IPS DF 6.9 (cell line): ENCODE data around the gene PGD.
"Not testable (repeated sequence)": the region's sequence is repeated elsewhere in the genome, so short reads cannot be mapped to it uniquely, and the experiment has no call there.

Experiments used
- DNase-seq: peaks from one replicate; pipeline ENCODE4 v3.0.0-alpha.2; 2013; ENCODE audit warnings: low read depth, low spot score
- H3K27ac ChIP-seq: one replicate; pipeline ENCODE4 v1.5.1; 2013; ENCODE audit warnings: low read length, control low read depth
- H3K27me3 ChIP-seq: 2 replicates; pipeline ENCODE4 v1.6.1; 2013; ENCODE audit warnings: mild to moderate bottlenecking, low read length; ENCODE audit not compliant: control insufficient read depth, insufficient read depth
- H3K36me3 ChIP-seq: 2 replicates; pipeline ENCODE4 v1.6.1; 2013; ENCODE audit warnings: low read length; ENCODE audit not compliant: control insufficient read depth, insufficient read depth
- H3K4me1 ChIP-seq: 2 replicates; pipeline ENCODE4 v1.6.1; 2013; ENCODE audit warnings: low read length; ENCODE audit not compliant: control insufficient read depth, insufficient read depth
- H3K4me3 ChIP-seq: 2 replicates; pipeline ENCODE4 v1.5.1; 2013; ENCODE audit warnings: mild to moderate bottlenecking, low read length
- H3K9me3 ChIP-seq: 2 replicates; pipeline ENCODE4 v1.6.1; 2013; ENCODE audit warnings: low read length, inconsistent platforms; ENCODE audit not compliant: control insufficient read depth, insufficient read depth
- WGBS: extraction: QIAGEN DNeasy Blood & Tissue Kit; methylation state at CpG from one replicate; pipeline ENCODE4 v1.1.7; 2013; ENCODE audit warnings: mixed read lengths, missing lambda C conversion rate; ENCODE audit not compliant: insufficient read length, insufficient coverage; 5-methylcytosine and 5-hydroxymethylcytosine counted together

The PGD gene

DNA sequence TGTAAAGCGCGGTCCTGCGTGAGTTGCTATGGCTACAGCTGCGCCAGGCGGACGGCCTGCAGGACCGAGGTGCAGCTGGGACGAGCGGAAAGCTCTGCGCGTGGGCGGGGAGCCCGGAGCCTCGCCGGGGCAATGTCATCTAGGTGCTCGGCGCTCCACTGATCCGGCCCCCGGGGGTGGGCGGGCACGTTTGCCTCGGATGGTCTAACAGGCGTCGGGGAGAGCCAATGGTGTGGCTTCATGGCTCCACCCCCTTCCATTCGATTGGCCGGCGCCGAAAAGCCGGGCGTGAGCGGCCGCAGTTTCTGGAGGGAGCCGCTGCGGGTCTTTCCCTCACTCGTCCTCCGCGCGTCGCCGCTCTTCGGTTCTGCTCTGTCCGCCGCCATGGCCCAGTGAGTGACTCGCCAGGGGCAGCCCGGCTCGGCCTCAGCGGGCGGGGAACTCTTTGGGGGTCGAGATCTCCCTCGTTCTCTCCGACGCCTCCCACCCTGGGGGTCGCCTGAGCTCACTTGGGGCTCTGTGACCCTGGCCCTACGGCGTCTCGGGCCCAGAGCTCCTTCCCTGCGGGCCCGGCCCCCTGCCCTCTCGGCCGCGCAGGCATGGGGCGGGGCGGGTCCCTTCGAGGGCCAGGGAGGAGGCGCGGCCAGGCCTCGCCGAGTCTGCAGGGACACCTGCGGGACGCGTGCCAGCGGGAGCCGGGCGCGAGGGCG, at the start of gene PGD:
Gene PGD (plus strand): TSS at position 331 of the 710 bp plus-strand sequence. CDS start 54 bp downstream, at position 385.
- H3K27ac ChIP-seq = no peak within 1 kb of the TSS
- H3K27me3 ChIP-seq = no peaks in the 10 kb centered on the region
- peaks cover 3% of the 10 kb centered on the region; the same call in 1 of the 2 replicates for H3K4me1 ChIP-seq
- no CpG with 5 or more reads among the region's 76 CpGs for WGBS
- peak within 1 kb of the TSS; percentile 69 for H3K4me3 ChIP-seq
- H3K36me3 ChIP-seq = peaks cover 4% of the 10 kb centered on the region; the same call in 1 of the 2 replicates
- peak; percentile 94 for DNase-seq
- H3K9me3 ChIP-seq = no peaks in the 10 kb centered on the region

DNA sequence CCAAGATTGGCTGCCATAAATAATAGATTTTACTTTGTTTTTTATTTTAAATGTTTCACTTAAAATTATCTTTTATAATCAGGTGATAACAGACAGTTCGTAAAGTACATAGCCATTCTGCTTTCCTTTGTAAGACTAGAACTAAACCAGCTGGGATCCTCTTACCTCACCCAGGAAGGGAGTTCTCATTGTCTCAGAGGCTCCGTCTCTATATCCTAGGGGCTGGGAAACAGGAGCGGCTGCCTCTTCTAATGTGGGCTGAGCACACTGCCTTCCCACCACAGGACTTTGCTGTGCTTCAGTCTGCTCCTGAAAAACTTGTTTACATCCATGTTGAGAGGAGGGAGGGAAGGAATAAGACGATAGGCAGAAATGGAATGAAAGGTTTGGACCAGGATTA, 45.6 kb upstream of the PGD start:
- no peak overlapping the region for H3K4me3 ChIP-seq
- DNase-seq = peak; percentile 25
- H3K4me1 ChIP-seq = 0 out of 2 replicates have a peak, but pooled peaks cover 1% of the 10 kb centered on the region
- no peaks in the 10 kb centered on the region for H3K9me3 ChIP-seq
- WGBS = no CpG with 5 or more reads among the region's 4 CpGs
- H3K27ac ChIP-seq = no peak overlapping the region
- H3K36me3 ChIP-seq = no peaks in the 10 kb centered on the region
- no peaks in the 10 kb centered on the region for H3K27me3 ChIP-seq

DNA sequence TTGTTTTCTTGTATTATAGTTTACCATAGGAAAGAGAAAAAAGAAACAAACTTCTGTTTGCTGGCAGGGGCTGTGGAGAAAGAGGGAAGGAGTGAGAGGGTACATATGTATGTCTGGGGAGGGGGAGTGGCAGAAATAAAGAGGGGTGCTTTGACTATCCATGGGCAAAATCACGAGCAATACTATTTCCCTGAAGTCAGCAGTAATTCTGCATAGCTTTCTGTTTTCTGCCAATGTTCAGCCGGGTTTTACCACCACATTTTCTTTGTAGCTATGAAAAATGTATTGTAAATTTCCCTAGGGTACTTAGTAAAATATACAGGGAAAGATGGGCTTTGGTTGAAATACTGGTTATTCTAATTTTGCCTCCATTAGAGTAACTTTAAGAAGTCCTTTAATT, 45.2 kb upstream of the PGD start:
- no peak for DNase-seq
- no CpG with 5 or more reads among the region's 2 CpGs for WGBS
- no peaks in the 10 kb centered on the region for H3K27me3 ChIP-seq
- no peaks in the 10 kb centered on the region for H3K4me1 ChIP-seq
- H3K27ac ChIP-seq = no peak overlapping the region
- no peaks in the 10 kb centered on the region for H3K9me3 ChIP-seq
- H3K36me3 ChIP-seq = no peaks in the 10 kb centered on the region
- no peak overlapping the region for H3K4me3 ChIP-seq

DNA sequence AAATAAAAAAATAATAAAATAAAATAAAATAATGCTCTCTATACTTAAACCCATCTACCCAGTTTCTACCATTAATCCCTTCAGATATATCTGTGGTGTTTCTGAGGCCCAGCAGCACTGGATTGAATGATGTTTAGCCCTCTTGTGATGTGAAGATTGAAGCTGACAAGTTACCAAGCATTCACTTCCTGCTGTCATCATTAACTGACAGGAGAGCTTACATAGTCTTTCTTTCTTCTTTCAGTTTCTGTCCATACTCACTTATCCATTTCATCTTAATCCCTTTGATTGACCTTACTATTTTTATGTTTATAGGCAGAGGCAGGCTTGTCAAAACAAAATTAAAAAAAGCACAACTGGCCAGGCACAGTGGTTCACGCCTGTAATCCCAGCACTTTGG, 38.8 kb upstream of the PGD start:
- Histone ChIP-seq H3K27me3 (no peaks in the 10 kb centered on the region), H3K9me3 (no peaks in the 10 kb centered on the region), H3K4me1 (no peaks in the 10 kb centered on the region), H3K36me3 (peaks cover 6% of the 10 kb centered on the region; the same call in 1 of the 2 replicates), H3K27ac (no peak overlapping the region), H3K4me3 (no peak overlapping the region)
- no CpG with 5 or more reads among the region's 1 CpG for WGBS
- DNase-seq = no peak

DNA sequence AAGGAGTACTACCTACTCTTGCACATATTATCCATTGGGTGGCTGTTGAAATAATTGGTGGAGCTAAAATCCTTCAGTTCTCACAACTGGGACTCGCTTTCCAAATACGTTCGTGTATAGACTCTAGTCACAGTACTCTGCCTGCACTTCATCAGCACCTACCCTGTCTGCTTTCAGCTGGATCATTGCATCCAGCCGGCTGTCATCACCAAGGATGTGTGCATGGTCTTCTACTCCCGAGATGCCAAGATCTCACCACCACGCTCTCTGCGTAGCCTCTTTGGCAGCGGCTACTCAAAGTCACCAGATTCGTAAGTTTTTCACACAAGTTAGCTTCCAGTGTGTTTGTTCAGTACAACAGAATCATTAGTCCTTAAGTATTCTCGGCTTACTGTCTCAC, 37.3 kb upstream of the PGD start:
- no CpG with 5 or more reads among the region's 10 CpGs for WGBS

DNA sequence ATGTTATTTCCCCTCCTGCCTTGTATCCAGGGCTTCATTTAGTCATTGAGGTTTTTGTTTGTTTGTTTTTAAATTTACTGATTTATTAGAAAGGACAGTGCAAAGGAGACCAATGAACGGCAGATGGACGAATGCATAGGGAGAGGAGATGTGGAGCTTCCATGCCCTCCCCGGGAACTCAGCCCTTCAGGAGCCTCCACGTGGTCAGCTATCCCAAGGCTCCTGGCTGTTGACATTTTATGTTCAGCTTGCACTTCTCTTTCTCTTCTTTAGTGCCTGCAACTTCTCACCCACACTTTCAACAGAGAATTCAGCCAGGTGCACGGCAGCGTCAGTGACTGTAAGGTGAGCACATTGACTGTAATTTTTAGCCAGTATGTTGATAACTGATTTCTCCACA, 30.7 kb upstream of the PGD start:
- H3K4me1 ChIP-seq = no peaks in the 10 kb centered on the region
- no peak for DNase-seq
- no peaks in the 10 kb centered on the region for H3K9me3 ChIP-seq
- peaks cover 10% of the 10 kb centered on the region; the same call in 1 of the 2 replicates for H3K36me3 ChIP-seq
- H3K4me3 ChIP-seq = no peak overlapping the region
- no peaks in the 10 kb centered on the region for H3K27me3 ChIP-seq
- no peak overlapping the region for H3K27ac ChIP-seq
- WGBS = no CpG with 5 or more reads among the region's 6 CpGs

More for the DNA sequence above, 37.3 kb upstream of the PGD start:
- Histone ChIP-seq H3K9me3 (no peaks in the 10 kb centered on the region), H3K36me3 (peaks cover 12% of the 10 kb centered on the region; the same call in 1 of the 2 replicates), H3K4me1 (no peaks in the 10 kb centered on the region), H3K4me3 (no peak overlapping the region), H3K27ac (no peak overlapping the region), H3K27me3 (no peaks in the 10 kb centered on the region)
- DNase-seq = no peak

DNA sequence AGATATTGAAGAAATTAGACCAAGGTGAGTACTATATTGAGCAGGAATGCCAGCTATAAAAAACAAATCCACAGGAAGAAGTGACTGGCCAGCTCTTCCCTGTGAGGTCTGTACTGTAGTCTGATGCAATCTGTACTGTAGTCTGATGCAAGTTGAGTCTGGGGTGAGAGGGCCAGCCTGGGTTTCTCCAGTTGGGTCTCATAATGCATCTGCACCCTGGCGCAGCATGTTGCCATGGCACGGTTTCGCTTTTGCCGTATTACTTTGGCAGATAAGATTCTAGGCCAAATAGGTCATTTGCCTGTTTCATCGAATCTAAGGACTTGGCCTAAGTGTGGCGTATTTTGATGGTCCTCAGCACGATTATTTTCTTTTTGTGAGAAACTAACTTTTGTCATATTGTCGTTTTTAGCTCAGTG, 24.4 kb upstream of the PGD start:
- no peak for DNase-seq
- H3K4me1 ChIP-seq = no peaks in the 10 kb centered on the region
- WGBS = no CpG with 5 or more reads among the region's 8 CpGs
- peaks cover 9% of the 10 kb centered on the region for H3K36me3 ChIP-seq
- H3K27ac ChIP-seq = no peak overlapping the region
- H3K9me3 ChIP-seq = no peaks in the 10 kb centered on the region
- H3K27me3 ChIP-seq = no peaks in the 10 kb centered on the region
- no peak overlapping the region for H3K4me3 ChIP-seq

DNA sequence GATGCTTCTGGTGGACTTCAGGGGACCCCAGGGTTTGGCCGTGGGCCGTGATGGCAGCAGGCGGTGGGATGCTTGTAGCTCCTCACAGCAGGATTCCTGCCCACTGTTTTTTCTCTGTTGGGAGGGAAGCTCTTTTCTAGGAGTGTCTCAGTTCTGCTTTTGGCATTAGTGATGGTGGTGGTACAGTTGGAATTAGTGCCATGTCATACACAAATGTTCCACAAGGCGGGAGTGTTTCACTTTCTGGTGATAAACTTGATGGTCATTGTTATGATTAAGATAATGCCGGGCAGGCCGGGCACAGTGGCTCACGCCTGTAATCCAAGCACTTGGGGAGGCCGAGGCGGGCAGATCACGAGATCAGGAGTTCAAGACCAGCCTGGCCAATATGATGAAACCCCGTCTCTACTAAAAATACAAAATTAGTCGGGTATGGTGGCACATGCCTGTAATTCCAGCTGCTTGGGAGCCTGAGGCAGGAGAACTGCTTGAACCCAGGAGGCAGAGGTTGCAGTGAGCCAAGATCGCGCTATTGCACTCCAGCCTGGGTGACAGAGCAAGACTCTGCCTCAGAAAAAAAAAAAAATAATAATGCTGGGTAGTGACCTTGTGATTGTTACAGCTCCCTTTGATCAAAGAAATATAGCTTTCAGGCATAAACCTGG, 21.4 kb upstream of the PGD start:
- H3K36me3 ChIP-seq, DNase-seq, H3K27ac ChIP-seq, H3K4me3 ChIP-seq, H3K4me1 ChIP-seq, H3K27me3 ChIP-seq, H3K9me3 ChIP-seq: not testable (repeated sequence)
- no CpG with 5 or more reads among the region's 14 CpGs for WGBS

DNA sequence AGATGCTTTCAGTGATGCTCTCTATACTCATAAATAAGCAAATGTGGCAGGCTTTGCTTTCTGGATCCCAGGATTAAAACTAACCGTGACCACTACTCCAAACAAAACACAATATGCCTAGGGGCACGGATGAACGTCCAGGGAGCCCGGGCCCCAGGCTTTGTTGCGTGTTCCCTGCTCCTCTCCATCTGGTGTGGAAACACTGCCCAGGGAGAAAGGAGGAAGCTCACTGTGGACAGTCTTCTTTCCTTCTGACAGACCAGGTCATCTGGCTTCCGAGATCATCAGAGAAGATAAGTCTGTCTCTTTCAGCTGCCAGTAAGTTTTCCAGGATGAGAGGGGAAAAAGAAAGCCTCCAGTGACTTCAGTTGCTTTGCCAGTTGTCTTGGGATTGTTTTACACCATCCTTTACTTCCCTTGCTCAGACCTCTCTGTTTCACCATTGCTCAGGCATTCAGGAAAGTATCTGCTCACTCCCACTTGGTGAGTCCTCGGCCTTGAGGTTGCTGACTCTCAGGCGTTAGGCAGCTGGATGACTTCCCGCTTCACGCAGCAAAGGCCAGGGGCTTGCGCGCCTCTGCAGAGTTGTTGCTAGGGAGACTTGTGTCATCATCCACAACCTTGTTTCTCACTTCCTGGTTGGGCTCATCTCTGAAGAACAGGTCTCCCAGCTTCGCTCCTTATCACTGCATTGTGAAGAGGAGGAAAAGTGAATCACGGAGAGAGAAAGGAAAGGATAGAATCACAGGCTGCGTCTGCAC, 20.6 kb upstream of the PGD start:
- DNase-seq = no peak
- no peaks in the 10 kb centered on the region; the same call in 1 of the 2 replicates for H3K27me3 ChIP-seq
- WGBS = no CpG with 5 or more reads among the region's 15 CpGs
- no peak overlapping the region for H3K4me3 ChIP-seq
- H3K27ac ChIP-seq = no peak overlapping the region
- no peaks in the 10 kb centered on the region for H3K9me3 ChIP-seq
- H3K4me1 ChIP-seq = no peaks in the 10 kb centered on the region
- H3K36me3 ChIP-seq = peaks cover 9% of the 10 kb centered on the region

DNA sequence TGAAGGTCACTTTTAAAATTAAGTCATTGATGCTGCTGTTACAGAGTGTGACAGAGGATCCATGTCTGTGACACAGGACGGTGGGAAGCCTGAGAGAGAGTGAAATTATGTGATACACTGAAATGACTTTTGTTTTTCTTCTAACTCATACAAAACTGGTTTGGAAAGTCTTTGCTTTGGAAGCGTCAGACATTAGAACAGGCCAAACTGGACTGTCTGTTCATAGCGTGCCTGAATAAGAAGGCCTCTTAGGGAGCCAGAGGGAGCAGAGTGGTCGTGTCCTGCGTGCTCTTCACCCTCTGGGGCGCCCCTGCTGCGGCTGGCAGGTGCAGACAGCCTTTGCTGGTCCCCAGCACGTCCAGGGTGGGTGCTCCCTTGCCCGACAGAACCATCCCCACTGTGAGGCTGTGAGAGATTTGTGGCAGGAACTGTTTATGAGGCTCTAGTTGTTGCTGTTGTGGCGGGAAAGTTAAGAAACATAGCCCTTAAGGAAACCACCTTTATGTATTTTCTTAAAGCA, 19.7 kb upstream of the PGD start:
- Histone ChIP-seq H3K4me3 (no peak overlapping the region), H3K4me1 (no peaks in the 10 kb centered on the region), H3K36me3 (peaks cover 9% of the 10 kb centered on the region), H3K9me3 (no peaks in the 10 kb centered on the region), H3K27ac (no peak overlapping the region), H3K27me3 (no peaks in the 10 kb centered on the region; the same call in 1 of the 2 replicates)
- no CpG with 5 or more reads among the region's 10 CpGs for WGBS
- no peak for DNase-seq
